ENCODE results near the gene LDLRAD3.

LDLRAD3 gene

GRCh38 chr11:36077368-36077767, 133.5 kb downstream of the LDLRAD3 start:
- DNase-seq (ENCODE audit: low read depth in 2 of 2), result no peak

- no peak for DNase-seq (ENCODE audit: low read depth in 2 of 2)
These were observed 134.2 kb downstream of the LDLRAD3 start for GRCh38 chr11:36077886-36078685.

- DNase-seq (ENCODE audit: low read depth in 2 of 2), result no peak
These were observed 134.8 kb downstream of the LDLRAD3 start for GRCh38 chr11:36078686-36079055.

GRCh38 chr11:36079878-36080675, 136.2 kb downstream of the LDLRAD3 start:
- DNase-seq (ENCODE audit: low read depth in 2 of 2), result no peak

- DNase-seq (ENCODE audit: low read depth in 2 of 2), result no peak
These were observed 137.5 kb downstream of the LDLRAD3 start for GRCh38 chr11:36081274-36081945.

- no peak for DNase-seq (ENCODE audit: low read depth in 2 of 2)
These were observed 142.5 kb downstream of the LDLRAD3 start for GRCh38 chr11:36086366-36086765.

- no peak for DNase-seq (ENCODE audit: low read depth in 2 of 2)
These were observed 144.6 kb downstream of the LDLRAD3 start for GRCh38 chr11:36088266-36088972.

GRCh38 chr11:36089920-36090319, 146.1 kb downstream of the LDLRAD3 start:
- DNase-seq (ENCODE audit: low read depth in 2 of 2), result no peak

- no peak for DNase-seq (ENCODE audit: low read depth in 2 of 2)
These were observed 146.7 kb downstream of the LDLRAD3 start for GRCh38 chr11:36090356-36091109.

GRCh38 chr11:36091256-36091811, 147.5 kb downstream of the LDLRAD3 start:
- DNase-seq (ENCODE audit: low read depth in 2 of 2), result no peak

- DNase-seq (ENCODE audit: low read depth in 2 of 2), result no peak
These were observed 148.6 kb downstream of the LDLRAD3 start for GRCh38 chr11:36092314-36093030.

- DNase-seq (ENCODE audit: low read depth in 2 of 2), result no peak
These were observed 149.7 kb downstream of the LDLRAD3 start for GRCh38 chr11:36093548-36093947.

- no peak for DNase-seq (ENCODE audit: low read depth in 2 of 2)
These were observed 150.3 kb downstream of the LDLRAD3 start for GRCh38 chr11:36094164-36094563.

- DNase-seq (ENCODE audit: low read depth in 2 of 2), result no peak
These were observed 151.9 kb downstream of the LDLRAD3 start for GRCh38 chr11:36095716-36096115.

GRCh38 chr11:36097219-36097650, 153.4 kb downstream of the LDLRAD3 start:
- DNase-seq (ENCODE audit: low read depth in 2 of 2), result no peak

GRCh38 chr11:36098087-36098486, 154.2 kb downstream of the LDLRAD3 start:
- no peak for DNase-seq (ENCODE audit: low read depth in 2 of 2)

GRCh38 chr11:36098853-36099375, 155.1 kb downstream of the LDLRAD3 start:
- no peak for DNase-seq (ENCODE audit: low read depth in 2 of 2)

- DNase-seq (ENCODE audit: low read depth in 2 of 2), result no peak
These were observed 157.6 kb downstream of the LDLRAD3 start for GRCh38 chr11:36101466-36101865.

GRCh38 chr11:36102868-36103267, 159.0 kb downstream of the LDLRAD3 start:
- DNase-seq (ENCODE audit: low read depth in 2 of 2), result no peak
